GM15510 (cell line): ENCODE data around the gene RLF.

Experiments used
- POLR2A ChIP-seq: IDR thresholded peaks from 3 replicates; pipeline ENCODE4 v1.6.1; 2011; ENCODE audit warnings: borderline replicate concordance; ENCODE audit not compliant: insufficient read length; ENCODE audit errors: extremely low read depth

The RLF gene

DNA sequence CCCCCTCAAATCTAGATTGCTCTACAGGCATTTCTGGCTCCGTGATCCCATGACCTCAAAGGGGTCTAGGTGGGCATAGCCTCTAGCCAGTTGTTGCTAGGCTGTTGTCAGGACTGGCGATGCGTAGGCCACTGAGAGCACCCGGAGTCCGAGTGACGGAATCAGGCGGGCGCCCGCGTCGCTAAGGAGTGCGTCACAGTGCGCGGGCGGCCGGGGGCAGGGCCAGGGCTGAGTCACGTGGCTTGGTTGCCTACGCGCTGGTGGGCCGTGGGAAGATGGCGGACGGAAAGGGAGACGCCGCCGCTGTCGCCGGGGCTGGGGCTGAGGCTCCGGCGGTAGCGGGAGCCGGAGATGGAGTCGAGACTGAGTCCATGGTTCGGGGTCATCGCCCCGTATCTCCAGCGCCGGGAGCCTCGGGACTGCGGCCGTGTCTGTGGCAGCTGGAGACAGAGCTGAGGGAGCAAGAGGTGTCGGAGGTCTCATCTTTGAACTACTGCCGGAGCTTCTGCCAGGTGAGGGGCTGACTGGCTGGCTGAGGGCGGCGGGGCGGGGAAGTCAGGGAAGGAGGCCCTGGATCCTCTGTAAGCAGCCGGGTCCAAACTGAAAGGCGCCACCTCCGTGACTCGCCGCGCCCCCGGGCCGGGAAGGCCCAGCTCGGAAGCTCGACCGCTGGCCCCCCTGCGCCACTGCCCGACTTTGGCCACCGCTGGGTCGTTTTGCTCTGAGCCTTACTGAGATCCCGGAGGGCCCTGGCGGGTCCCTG is at the start of gene RLF:
RLF (plus strand) TSS at position 263 of the 763 bp plus-strand sequence; CDS start at position 276, 13 bp downstream.
- TF ChIP-seq POLR2A: peak; percentile 95

- TF ChIP-seq POLR2A: no peak
Observed at GRCh38 chr1:40114400-40114799, 46.8 kb upstream of the RLF start.

- no peak for TF ChIP-seq POLR2A
Observed at GRCh38 chr1:40120128-40120527, 41.1 kb upstream of the RLF start.

DNA sequence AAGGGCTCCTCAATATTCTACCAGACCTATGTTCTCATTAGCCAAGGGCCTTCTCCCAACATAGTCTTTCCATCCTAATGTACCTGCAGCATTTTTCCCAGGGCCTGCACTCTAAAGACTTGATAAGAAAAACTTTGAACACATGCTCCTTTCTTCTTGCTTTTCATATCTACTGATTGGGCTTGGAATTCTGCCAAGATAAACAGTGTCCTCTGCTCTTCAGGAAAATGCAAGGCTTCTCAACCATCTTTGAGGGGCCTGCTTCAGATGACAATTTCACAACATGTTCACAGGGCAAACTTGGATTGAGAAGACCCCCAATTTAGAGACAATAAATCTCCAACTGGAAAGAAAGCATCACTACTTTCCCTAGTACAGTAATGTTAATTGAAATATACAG is 38.3 kb upstream of the RLF start:
- TF ChIP-seq POLR2A: no peak

DNA sequence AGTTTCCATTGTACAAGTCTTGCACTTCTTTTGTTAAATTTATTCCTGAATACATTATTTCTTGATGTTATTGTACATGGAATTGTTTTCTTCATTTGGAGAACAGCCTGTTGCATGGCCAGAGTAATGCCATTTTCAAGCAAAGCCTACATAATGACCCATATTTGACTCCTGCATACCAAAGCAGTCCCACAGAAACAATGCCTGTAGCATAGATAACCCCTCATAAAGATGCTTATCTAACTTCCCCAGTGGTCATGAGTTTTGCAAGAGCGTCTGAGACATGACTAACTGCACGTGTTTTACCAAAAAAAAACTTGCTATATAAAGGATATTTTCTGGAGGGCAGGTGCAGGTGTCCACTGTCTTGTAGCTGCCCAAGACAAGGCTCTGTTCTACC is 30.3 kb upstream of the RLF start:
- no peak for TF ChIP-seq POLR2A

- no peak for TF ChIP-seq POLR2A
Observed at GRCh38 chr1:40132383-40133311, 28.5 kb upstream of the RLF start.

DNA sequence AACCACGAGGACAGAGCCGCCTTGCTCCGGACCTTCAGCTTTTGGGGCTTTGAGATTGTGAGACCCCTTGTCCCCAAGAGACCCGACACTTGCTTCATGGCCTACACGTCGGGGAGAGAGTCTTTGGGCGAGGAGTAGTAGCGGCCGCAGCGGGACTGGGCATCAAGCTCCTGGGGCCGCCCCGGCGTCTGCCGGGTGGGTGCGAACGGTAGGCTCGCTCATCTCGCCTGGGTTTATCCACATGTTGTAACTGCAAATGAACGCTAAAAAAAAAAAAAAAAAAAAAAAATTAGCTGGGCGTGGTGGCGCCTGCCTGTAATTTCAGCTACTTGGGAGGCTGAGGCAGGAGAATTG is 27.9 kb upstream of the RLF start:
- no peak for TF ChIP-seq POLR2A

- TF ChIP-seq POLR2A: no peak
Observed at GRCh38 chr1:40133839-40134238, 27.3 kb upstream of the RLF start.

GRCh38 chr1:40140211-40140973 is 20.8 kb upstream of the RLF start:
- no peak for TF ChIP-seq POLR2A

GRCh38 chr1:40141878-40142535 is 19.2 kb upstream of the RLF start:
- no peak for TF ChIP-seq POLR2A

- no peak for TF ChIP-seq POLR2A
Observed at GRCh38 chr1:40143891-40144575, 17.2 kb upstream of the RLF start.

- TF ChIP-seq POLR2A: no peak
Observed at GRCh38 chr1:40151457-40152079, 9.6 kb upstream of the RLF start.

- no peak for TF ChIP-seq POLR2A
Observed at GRCh38 chr1:40153073-40153770, 8.0 kb upstream of the RLF start.
